Ectodermal cell (in vitro differentiated cells): ENCODE results near the gene UBA52.
"Not testable (repeated sequence)": the region's sequence is repeated elsewhere in the genome, so short reads cannot be mapped to it uniquely, and the experiment has no call there.

Experiments
- H3K27ac ChIP-seq: 2 replicates; pipeline ENCODE4 v1.7.0; 2013; ENCODE audit warnings: mild to moderate bottlenecking, low read depth, low read length; ENCODE audit not compliant: insufficient read depth, poor library complexity, severe bottlenecking
- H3K27me3 ChIP-seq: 2 replicates; pipeline ENCODE4 v1.7.0; 2013; ENCODE audit warnings: mild to moderate bottlenecking, low read length; ENCODE audit not compliant: insufficient read depth, control insufficient read depth, poor library complexity, severe bottlenecking
- H3K36me3 ChIP-seq: one replicate; pipeline ENCODE4 v1.7.0; 2013; ENCODE audit warnings: low read length; ENCODE audit not compliant: control insufficient read depth, insufficient read depth
- H3K4me1 ChIP-seq: one replicate; pipeline ENCODE4 v1.7.0; 2013; ENCODE audit warnings: low read length; ENCODE audit not compliant: control insufficient read depth, insufficient read depth
- H3K4me3 ChIP-seq: 2 replicates; pipeline ENCODE4 v1.7.0; 2013; ENCODE audit warnings: low read depth, low read length, control low read depth; ENCODE audit not compliant: insufficient read depth
- H3K9me3 ChIP-seq: 2 replicates; pipeline ENCODE4 v1.7.0; 2013; ENCODE audit warnings: mild to moderate bottlenecking, low read length, moderate library complexity; ENCODE audit not compliant: control insufficient read depth
- WGBS, 2 experiments: methylation state at CpG; one replicate each; pipeline ENCODE4 v1.1.7; 2013; ENCODE audit warnings: missing lambda C conversion rate in 2 of 2; 5-methylcytosine and 5-hydroxymethylcytosine counted together

Gene UBA52

GRCh38 chr19:18592732-18593131 lies 21.1 kb downstream of the UBA52 start:
- not testable (repeated sequence) for H3K36me3 ChIP-seq, H3K27ac ChIP-seq, H3K9me3 ChIP-seq, H3K4me3 ChIP-seq
- H3K27me3 ChIP-seq, result peaks cover 25% of the 10 kb centered on the region
- WGBS, 2 experiments, result 86 to 91% methylated on average over 5 of the region's 5 CpGs
- H3K4me1 ChIP-seq, result peaks cover 13% of the 10 kb centered on the region

GRCh38 chr19:18593367-18594095 lies 21.9 kb downstream of the UBA52 start:
- peaks cover 13% of the 10 kb centered on the region for H3K4me1 ChIP-seq
- peaks cover 29% of the 10 kb centered on the region for H3K27me3 ChIP-seq
- no peak overlapping the region for H3K27ac ChIP-seq
- peak overlapping the region; percentile 42 for H3K4me3 ChIP-seq
- no peaks in the 10 kb centered on the region for H3K36me3 ChIP-seq
- H3K9me3 ChIP-seq, result no peaks in the 10 kb centered on the region
- 25% methylated on average over 24 to 25 of the region's 25 CpGs for WGBS, 2 experiments

GRCh38 chr19:18594096-18594823 lies 22.6 kb downstream of the UBA52 start:
- H3K9me3 ChIP-seq, result no peaks in the 10 kb centered on the region
- H3K4me1 ChIP-seq, result peaks cover 13% of the 10 kb centered on the region
- H3K27me3 ChIP-seq, result peaks cover 30% of the 10 kb centered on the region
- peak overlapping the region; percentile 42 for H3K4me3 ChIP-seq
- WGBS, 2 experiments, result 1% methylated on average over 49 to 54 of the region's 54 CpGs
- no peak overlapping the region for H3K27ac ChIP-seq
- no peaks in the 10 kb centered on the region for H3K36me3 ChIP-seq

- 41% methylated on average over 26 of the region's 26 CpGs for WGBS, 2 experiments
- H3K27ac ChIP-seq, result no peak overlapping the region
These were observed 23.2 kb downstream of the UBA52 start for GRCh38 chr19:18594824-18595373.

GRCh38 chr19:18595475-18595874 lies 23.8 kb downstream of the UBA52 start:
- H3K9me3 ChIP-seq, result no peaks in the 10 kb centered on the region
- no peaks in the 10 kb centered on the region for H3K36me3 ChIP-seq
- no peak overlapping the region for H3K27ac ChIP-seq
- H3K4me3 ChIP-seq, result no peak overlapping the region
- H3K27me3 ChIP-seq, result peaks cover 36% of the 10 kb centered on the region
- WGBS, 2 experiments, result 80 to 84% methylated on average over 6 of the region's 6 CpGs
- H3K4me1 ChIP-seq, result peaks cover 13% of the 10 kb centered on the region

More at GRCh38 chr19:18594824-18595373, 23.2 kb downstream of the UBA52 start:
- peaks cover 13% of the 10 kb centered on the region for H3K4me1 ChIP-seq
- H3K9me3 ChIP-seq, result no peaks in the 10 kb centered on the region
- peak overlapping the region; percentile 42 for H3K4me3 ChIP-seq
- H3K36me3 ChIP-seq, result no peaks in the 10 kb centered on the region
- peaks cover 36% of the 10 kb centered on the region for H3K27me3 ChIP-seq

GRCh38 chr19:18596752-18597157 lies 25.1 kb downstream of the UBA52 start:
- Histone ChIP-seq H3K4me3 (no peak overlapping the region), H3K4me1 (peaks cover 13% of the 10 kb centered on the region), H3K27me3 (peaks cover 47% of the 10 kb centered on the region), H3K27ac (no peak overlapping the region), H3K36me3 (no peaks in the 10 kb centered on the region), H3K9me3 (no peaks in the 10 kb centered on the region)
- WGBS, 2 experiments, result 70 to 78% methylated on average over 21 of the region's 21 CpGs

GRCh38 chr19:18597809-18598660 lies 26.4 kb downstream of the UBA52 start:
- 63 to 69% methylated on average over 24 to 25 of the region's 25 CpGs for WGBS, 2 experiments
- H3K27me3 ChIP-seq, result peaks cover 59% of the 10 kb centered on the region
- H3K27ac ChIP-seq, result no peak overlapping the region
- H3K4me3 ChIP-seq, result no peak overlapping the region
- no peaks in the 10 kb centered on the region for H3K9me3 ChIP-seq
- H3K4me1 ChIP-seq, result peaks cover 13% of the 10 kb centered on the region
- H3K36me3 ChIP-seq, result no peaks in the 10 kb centered on the region

- Histone ChIP-seq H3K4me3 (no peak overlapping the region), H3K27ac (no peak overlapping the region), H3K27me3 (peaks cover 65% of the 10 kb centered on the region), H3K36me3 (no peaks in the 10 kb centered on the region), H3K4me1 (peaks cover 13% of the 10 kb centered on the region), H3K9me3 (no peaks in the 10 kb centered on the region)
- WGBS, 2 experiments, result 91 to 92% methylated on average over 20 of the region's 20 CpGs
These were observed 27.8 kb downstream of the UBA52 start for GRCh38 chr19:18599485-18599884.

- H3K4me3 ChIP-seq, H3K4me1 ChIP-seq, H3K36me3 ChIP-seq, H3K9me3 ChIP-seq, H3K27ac ChIP-seq: not testable (repeated sequence)
- H3K27me3 ChIP-seq, result peaks cover 68% of the 10 kb centered on the region
- WGBS, 2 experiments, result 93 to 94% methylated on average over 15 of the region's 15 CpGs
These were observed 29.2 kb downstream of the UBA52 start for GRCh38 chr19:18600692-18601397.
